B cell (primary cell): ENCODE measurements around the gene LRRC47. TPM values are rescaled to one million over a fixed set of nuclear protein-coding genes. Genes with fewer than 3 reads are reported as not detected.
A peak's percentile ranks its signal among the peaks of the same experiment; 100 is the strongest.

Source experiments
- ATAC-seq: fragments of 200-7000 bp; cut with Tn5 transposase; one replicate; pipeline ENCODE4 v1.10.0; 2021; ENCODE audit warnings: low read depth, mild to moderate bottlenecking, moderate number of reproducible peaks, moderate library complexity
- CTCF ChIA-PET: fragments of 350-600 bp; sonication (Branson Sonifier 250); formaldehyde crosslinking; loops from one replicate; lab custom pipeline; 2021; ENCODE audit warnings: antibody characterized with exemption, inconsistent platforms; lab: Charles Lee
- POLR2A ChIA-PET: fragments of 350-600 bp; sonication (Branson Sonifier 250); formaldehyde crosslinking; loops from one replicate; lab custom pipeline; 2021; ENCODE audit warnings: antibody characterized with exemption; lab: Charles Lee
- DNase-seq: peaks from one replicate; pipeline ENCODE4 v3.0.0; 2013
- H2AFZ ChIP-seq: 2 replicates; pipeline ENCODE4 v1.6.1; 2012; ENCODE audit warnings: mild to moderate bottlenecking, low read depth, low read length; ENCODE audit not compliant: insufficient read depth, poor library complexity, severe bottlenecking
- H3K27ac ChIP-seq, 2 donors: 1 replicate in 1 of 2; 2 replicates in 1 of 2; pipeline ENCODE4 v1.5.1; 2012 to 2013; ENCODE audit warnings: low read length in 2 of 2, mild to moderate bottlenecking in 2 of 2, moderate library complexity in 1 of 2
- H3K27me3 ChIP-seq, 4 experiments: fragments of 200-600 bp in 1 of 4; sonication (generic) in 1 of 4; replicated peaks in 1 of 4; 1 replicate in 2 of 4; 2 replicates in 2 of 4; pipeline versions ENCODE4 v1.6.1 to v1.7.0; 2013 to 2016; ENCODE audit warnings: low read length in 3 of 4, mild to moderate bottlenecking in 2 of 4, mixed read lengths in 1 of 4, moderate library complexity in 1 of 4; ENCODE audit not compliant: insufficient read depth in 4 of 4, control insufficient read depth in 3 of 4; ENCODE audit errors: control extremely low read depth in 1 of 4
- H3K36me3 ChIP-seq, 2 experiments: replicated peaks in 1 of 2; 1 replicate in 1 of 2; 2 replicates in 1 of 2; pipeline versions ENCODE4 v1.6.1 to v1.7.1; 2013; ENCODE audit warnings: low read length in 1 of 2; ENCODE audit not compliant: insufficient read depth in 2 of 2, control insufficient read depth in 1 of 2; ENCODE audit errors: control extremely low read depth in 1 of 2, extremely low read depth in 1 of 2
- H3K4me1 ChIP-seq, 2 donors: fragments of 200-600 bp in 1 of 2; sonication (generic) in 1 of 2; 1 replicate in 1 of 2; 2 replicates in 1 of 2; pipeline versions ENCODE4 v1.5.1 to v1.6.1; 2013 to 2017; ENCODE audit warnings: low read length in 2 of 2; ENCODE audit not compliant: control insufficient read depth in 2 of 2, insufficient read depth in 2 of 2
- H3K4me2 ChIP-seq: replicated peaks from 2 replicates; pipeline ENCODE3; 2012; ENCODE audit warnings: mild to moderate bottlenecking, low read depth, low read length; ENCODE audit not compliant: poor library complexity, severe bottlenecking
- H3K4me3 ChIP-seq, 5 experiments: fragments of 200-600 bp in 1 of 5; sonication (generic) in 1 of 5; 1 replicate in 3 of 5; 2 replicates in 2 of 5; pipeline versions ENCODE4 v1.5.1 to v1.7.0; 2011 to 2016; ENCODE audit warnings: low read length in 4 of 5, mild to moderate bottlenecking in 4 of 5, low read depth in 2 of 5, control low read depth in 1 of 5, moderate library complexity in 1 of 5; ENCODE audit not compliant: insufficient read depth in 1 of 5; ENCODE audit errors: control extremely low read depth in 1 of 5, extremely low read depth in 1 of 5
- H3K79me2 ChIP-seq: fragments of 200-600 bp; sonication (generic); one replicate; pipeline ENCODE4 v1.6.0; 2016; ENCODE audit warnings: low read length; ENCODE audit not compliant: control insufficient read depth, insufficient read depth
- H3K9ac ChIP-seq: fragments of 200-600 bp; sonication (generic); 2 replicates; pipeline ENCODE4 v1.6.1; 2017; ENCODE audit warnings: mild to moderate bottlenecking, low read length, moderate library complexity
- H3K9me3 ChIP-seq, 3 donors: one replicate each; pipeline versions ENCODE4 v1.6.1 to v1.7.1; 2013; ENCODE audit warnings: low read length in 2 of 3; ENCODE audit not compliant: control insufficient read depth in 2 of 3, insufficient read depth in 1 of 3; ENCODE audit errors: control extremely low read depth in 1 of 3
- H4K20me1 ChIP-seq: 2 replicates; pipeline ENCODE4 v1.6.0; 2012; ENCODE audit warnings: mild to moderate bottlenecking, low read length; ENCODE audit not compliant: insufficient read depth, control insufficient read depth, poor library complexity, severe bottlenecking
- H3K27ac Mint-ChIP-seq: one replicate; pipeline ENCODE4 v1.8.0; 2021; ENCODE audit warnings: mixed read lengths
- H3K27me3 Mint-ChIP-seq: one replicate; pipeline ENCODE4 v1.8.0; 2021; ENCODE audit warnings: mixed read lengths
- H3K4me1 Mint-ChIP-seq: one replicate; pipeline ENCODE4 v1.8.0; 2021; ENCODE audit warnings: mixed read lengths
- H3K4me3 Mint-ChIP-seq: one replicate; pipeline ENCODE4 v1.8.0; 2021; ENCODE audit warnings: mixed read lengths
- H3K9me3 Mint-ChIP-seq: one replicate; pipeline ENCODE4 v1.8.0; 2022; ENCODE audit warnings: mixed read lengths; ENCODE audit not compliant: insufficient read depth
- EZH2 ChIP-seq: IDR thresholded peaks from 2 replicates; pipeline ENCODE4 v1.6.1; 2012; ENCODE audit warnings: borderline replicate concordance, low read depth, mild to moderate bottlenecking, moderate library complexity, low read length; ENCODE audit not compliant: insufficient read depth, poor library complexity, severe bottlenecking
- WGBS: methylation state at CpG from one replicate; pipeline ENCODE4 v1.1.5; 2013; ENCODE audit warnings: missing lambda C conversion rate; ENCODE audit not compliant: insufficient coverage; 5-methylcytosine and 5-hydroxymethylcytosine counted together
- intact Hi-C: fragments of 100-400 bp; cut with micrococcal nuclease; formaldehyde crosslinking; loops from one replicate; pipeline ENCODE4 v1.10.0; 2022
- polyA minus RNA-seq: library from RNA; depleted of rRNA, polyadenylated mRNA; stranded (reverse); fragments of >200 nt; gene quantifications from 2 replicates; pipeline ENCODE4 v1.2.3, GENCODE V29; 2012
- polyA plus RNA-seq: library from polyadenylated mRNA; depleted of rRNA; stranded (reverse); fragments of >200 nt; gene quantifications from 2 replicates; pipeline ENCODE4 v1.2.3, GENCODE V29; 2012
- total RNA-seq, 2 donors: library from RNA; stranded (reverse); fragments of 120-200 nt in 1 of 2; gene quantifications; 1 replicate in 1 of 2; 2 replicates in 1 of 2; pipeline versions ENCODE4 v1.2.3 to v1.2.4, GENCODE V29; 2013 to 2022
- TF ChIP-seq, protein P1 (sequence below): fragments of 200-600 bp; IDR thresholded peaks from one replicate; pipeline ENCODE4 v1.8.0; 2022; ENCODE audit warnings: antibody characterized with exemption, mild to moderate bottlenecking

LRRC47 gene
- total RNA-seq: 48.2 and 49.7 TPM in 2 replicates
- 35.5 TPM for total RNA-seq (2013)
- 16.7 and 25.2 TPM in 2 replicates for polyA plus RNA-seq
- polyA minus RNA-seq: 31.0 and 33.8 TPM in 2 replicates

DNA sequence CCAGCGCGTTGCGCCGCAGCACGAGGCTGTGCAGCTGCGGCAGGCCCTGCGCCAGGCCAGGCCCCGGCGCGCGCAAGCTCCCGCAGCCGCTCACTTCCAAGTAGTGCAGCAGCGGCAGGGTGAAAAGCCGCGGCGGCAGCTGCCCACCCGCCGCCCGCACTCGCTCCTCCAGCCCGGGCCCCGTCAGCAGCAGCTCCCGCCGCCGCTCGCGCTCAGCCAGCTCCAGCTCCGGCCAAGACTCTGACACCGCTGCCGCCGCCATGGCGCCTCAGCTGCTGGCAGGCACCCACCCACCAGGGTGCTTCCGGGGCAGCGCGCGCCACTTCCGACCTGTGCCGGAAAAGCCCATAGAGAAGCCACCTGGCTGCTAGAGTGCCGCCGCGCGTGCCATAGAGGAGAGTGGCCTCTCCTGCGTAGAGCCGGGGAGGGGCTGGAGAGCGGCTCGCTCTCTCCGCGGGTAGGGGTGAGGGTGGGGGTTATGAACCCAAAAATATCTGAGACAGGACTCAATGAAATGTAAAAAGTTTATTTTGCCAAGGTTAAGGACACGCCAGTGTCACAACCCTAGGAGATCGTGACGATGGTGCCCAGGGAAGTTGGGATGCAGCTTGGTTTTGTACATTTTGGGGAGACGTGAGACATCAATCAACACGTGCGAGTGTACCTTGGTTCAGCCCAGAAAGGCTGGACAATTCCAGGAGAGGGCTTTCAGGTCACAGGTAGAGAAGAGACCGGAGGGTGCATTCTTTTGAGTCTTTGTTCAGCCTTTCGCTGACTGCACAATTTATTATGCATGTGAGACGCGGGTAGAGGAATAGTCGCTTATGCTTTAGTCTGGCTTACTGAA, at the start of gene LRRC47:
LRRC47 (minus strand) TSS at position 284 of the 847 bp plus-strand sequence; CDS start at position 262, 22 bp downstream.
- Mint-ChIP-seq H3K27me3 (peaks cover 10% of the 10 kb centered on the region), H3K4me3 (peak within 1 kb of the TSS; percentile 97), H3K27ac (peak within 1 kb of the TSS; percentile 94), H3K9me3 (no peaks in the 10 kb centered on the region), H3K4me1 (peaks cover 38% of the 10 kb centered on the region)
- Histone ChIP-seq H3K4me3 (peak within 1 kb of the TSS; percentile 50 to 91 (median 79)), H3K27me3 (peaks cover 0 to 10% (median 0%) of the 10 kb centered on the region in 4 experiments), H3K27ac (peak within 1 kb of the TSS; percentile 58 to 68), H3K9me3 (no peaks in the 10 kb centered on the region), H3K36me3 (peaks cover 0 to 14% of the 10 kb centered on the region in 2 experiments), H3K4me1 (peaks cover 15 to 31% of the 10 kb centered on the region in 2 donors), H4K20me1 (peaks cover 42% of the 10 kb centered on the region), H2AFZ (peak within 1 kb of the TSS; percentile 100), H3K79me2 (peaks cover 45% of the 10 kb centered on the region), H3K9ac (peak within 1 kb of the TSS; percentile 83), H3K4me2 (peak within 1 kb of the TSS; percentile 98)
- ChIA-PET POLR2A (interaction anchor here (0.7 to 1.1 kb wide), 2 partner anchors 23 to 104 kb away, joined by 5 to 11 read pairs; partner anchors contain the start of gene C1orf174), CTCF (interaction anchor here (0.7 to 3.5 kb wide), 2 partner anchors 21 to 143 kb away, joined by 3 to 14 read pairs; no protein-coding TSS in a partner anchor)
- intact Hi-C loops: loop anchor here (1.0 kb wide), 5 partner anchors 24 to 172 kb away; partner anchors contain the start of genes C1orf174, CEP104, DFFB and SMIM1
- WGBS: 5% methylated on average over 59 of the region's 60 CpGs
- ATAC-seq (peak; percentile 99), DNase-seq (peak; percentile 92)
- no peak for TF ChIP-seq EZH2
- TF ChIP-seq, protein P1, sequence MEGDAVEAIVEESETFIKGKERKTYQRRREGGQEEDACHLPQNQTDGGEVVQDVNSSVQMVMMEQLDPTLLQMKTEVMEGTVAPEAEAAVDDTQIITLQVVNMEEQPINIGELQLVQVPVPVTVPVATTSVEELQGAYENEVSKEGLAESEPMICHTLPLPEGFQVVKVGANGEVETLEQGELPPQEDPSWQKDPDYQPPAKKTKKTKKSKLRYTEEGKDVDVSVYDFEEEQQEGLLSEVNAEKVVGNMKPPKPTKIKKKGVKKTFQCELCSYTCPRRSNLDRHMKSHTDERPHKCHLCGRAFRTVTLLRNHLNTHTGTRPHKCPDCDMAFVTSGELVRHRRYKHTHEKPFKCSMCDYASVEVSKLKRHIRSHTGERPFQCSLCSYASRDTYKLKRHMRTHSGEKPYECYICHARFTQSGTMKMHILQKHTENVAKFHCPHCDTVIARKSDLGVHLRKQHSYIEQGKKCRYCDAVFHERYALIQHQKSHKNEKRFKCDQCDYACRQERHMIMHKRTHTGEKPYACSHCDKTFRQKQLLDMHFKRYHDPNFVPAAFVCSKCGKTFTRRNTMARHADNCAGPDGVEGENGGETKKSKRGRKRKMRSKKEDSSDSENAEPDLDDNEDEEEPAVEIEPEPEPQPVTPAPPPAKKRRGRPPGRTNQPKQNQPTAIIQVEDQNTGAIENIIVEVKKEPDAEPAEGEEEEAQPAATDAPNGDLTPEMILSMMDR: no peak
